NCI-H82 (cell line): ENCODE measurements around the gene USP47.

Experiments used
- DNase-seq: peaks from one replicate; lab custom pipeline; 2025; lab: John Stamatoyannopoulos, UW

USP47 gene

GRCh38 chr11:11942668-11943067 is 100.9 kb downstream of the USP47 start:
- no peak for DNase-seq

DNA sequence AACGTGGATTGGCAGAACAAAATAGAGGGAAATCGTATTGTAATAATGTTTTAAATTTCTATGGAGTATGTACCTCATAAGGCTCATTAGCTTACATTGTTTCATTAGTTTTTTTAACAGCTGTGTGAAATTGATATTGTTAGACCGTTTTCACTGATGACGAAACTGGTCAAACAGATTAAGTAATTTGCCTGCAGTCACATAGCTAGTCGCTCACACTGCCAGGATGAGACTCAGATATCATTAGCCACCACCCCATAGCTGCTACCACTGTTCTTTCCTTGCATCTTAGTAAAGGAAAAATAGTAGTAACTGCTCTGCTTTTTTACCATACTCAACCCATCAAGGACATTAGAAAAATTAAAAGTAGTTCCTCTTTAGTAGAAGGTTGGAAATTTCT is 102.7 kb downstream of the USP47 start:
- no peak for DNase-seq

DNA sequence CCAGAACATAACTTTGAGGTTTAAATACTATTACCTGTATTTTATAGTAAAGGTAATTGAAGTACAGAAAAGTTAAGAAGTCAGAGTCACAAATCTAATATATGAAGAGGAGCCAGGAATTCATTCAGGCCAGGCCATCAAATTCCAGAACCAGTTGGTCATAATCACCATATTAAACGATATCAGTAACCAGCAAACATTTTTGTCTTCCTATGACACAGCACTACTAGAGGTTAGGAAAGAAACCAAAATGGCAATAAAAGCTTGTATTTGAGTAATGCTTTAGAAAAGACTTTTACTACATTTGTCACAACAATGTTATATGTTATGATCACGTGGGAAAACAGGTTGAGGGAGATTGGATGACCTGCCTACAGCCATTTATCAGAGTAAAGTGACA is 104.4 kb downstream of the USP47 start:
- DNase-seq, result no peak

DNA sequence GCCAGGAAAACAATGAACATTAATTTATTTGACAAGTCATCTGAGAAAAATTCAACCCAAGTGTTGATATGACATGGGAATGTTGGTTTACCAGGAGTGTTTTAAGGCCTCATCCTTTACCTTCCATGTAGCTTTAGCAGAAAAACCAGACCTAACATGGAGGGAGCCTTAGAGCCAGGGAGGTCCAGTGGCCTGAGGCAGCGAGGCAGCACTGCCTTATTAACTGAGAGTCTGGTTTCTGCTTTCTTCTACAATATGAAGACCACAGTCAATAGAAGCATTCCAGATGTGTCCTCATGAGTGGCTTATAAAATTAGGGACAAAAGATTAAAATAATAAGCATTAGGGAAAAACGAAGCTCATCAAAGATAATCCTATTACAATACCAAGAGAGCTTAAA is 105.1 kb downstream of the USP47 start:
- peak; percentile 76 for DNase-seq

- no peak for DNase-seq
These were observed 106.1 kb downstream of the USP47 start for GRCh38 chr11:11947825-11948224.

DNA sequence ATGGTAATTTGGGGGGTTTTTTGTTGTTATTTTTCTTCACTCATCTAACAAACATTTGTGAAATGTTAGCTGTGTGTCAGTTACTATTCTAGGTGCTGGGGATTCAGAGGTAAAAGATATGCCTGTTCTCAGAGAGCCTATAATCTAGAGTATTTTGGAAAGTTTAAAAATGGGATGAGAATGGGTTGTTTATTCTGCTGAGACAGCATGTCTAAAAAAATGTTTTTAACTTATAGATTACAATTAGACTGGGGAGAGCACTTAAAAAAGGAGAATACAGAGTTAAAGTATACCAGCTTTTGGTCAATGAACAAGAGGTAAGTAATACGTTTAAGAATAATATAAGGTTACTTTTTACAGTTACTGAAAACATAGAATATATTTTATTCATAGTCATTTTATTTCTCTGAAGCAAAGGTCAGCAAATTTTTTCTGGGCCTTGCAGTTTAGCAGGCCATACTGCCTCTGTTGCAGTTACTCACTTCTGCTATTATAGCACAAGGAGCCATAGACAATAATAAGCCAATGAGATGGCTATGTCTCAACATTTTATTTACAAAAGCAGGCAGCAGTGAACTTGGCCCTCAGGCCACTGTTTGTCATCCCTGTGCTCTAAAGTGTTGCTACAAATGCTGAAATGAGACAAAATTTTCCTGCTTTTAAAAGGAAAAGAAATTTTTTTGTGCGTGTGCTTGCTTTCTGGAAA is 106.6 kb downstream of the USP47 start:
- DNase-seq, result no peak

GRCh38 chr11:11949482-11949881 is 107.7 kb downstream of the USP47 start:
- no peak for DNase-seq

DNA sequence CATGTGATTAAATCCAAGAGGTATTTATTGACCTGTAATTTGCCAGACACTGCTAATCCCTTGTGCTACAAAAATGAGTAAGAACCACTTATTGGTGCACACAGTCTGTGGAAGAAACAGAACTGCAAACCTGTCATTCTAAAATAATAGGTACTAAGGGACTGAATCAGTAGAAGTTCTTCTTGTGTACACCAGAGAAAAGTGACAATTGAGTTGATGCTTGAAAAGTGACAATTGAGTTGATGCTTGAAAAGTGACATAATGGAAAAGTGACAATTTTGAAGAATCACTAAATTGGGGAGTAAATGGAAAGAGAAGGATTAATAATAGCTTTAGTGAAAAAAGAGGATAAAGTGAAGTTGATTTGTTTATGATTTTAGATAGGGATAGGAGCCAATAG is 110.3 kb downstream of the USP47 start:
- DNase-seq, result no peak

DNA sequence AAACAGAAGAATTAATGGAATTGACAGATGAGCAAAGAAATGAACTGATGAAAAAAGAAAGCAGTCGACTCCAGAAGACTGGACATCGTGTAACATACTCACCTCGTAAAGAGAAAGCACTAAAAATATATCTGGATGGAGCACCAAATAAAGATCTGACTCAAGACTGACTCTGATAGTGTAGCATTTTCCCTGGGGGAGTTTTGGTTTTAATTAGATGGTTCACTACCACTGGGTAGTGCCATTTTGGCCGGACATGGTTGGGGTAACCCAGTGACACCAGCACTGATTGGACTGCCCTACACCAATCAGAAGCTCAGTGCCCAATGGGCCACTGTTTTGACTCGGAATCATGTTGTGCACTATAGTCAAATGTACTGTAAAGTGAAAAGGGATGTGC is 114.2 kb downstream of the USP47 start:
- DNase-seq, result no peak

DNA sequence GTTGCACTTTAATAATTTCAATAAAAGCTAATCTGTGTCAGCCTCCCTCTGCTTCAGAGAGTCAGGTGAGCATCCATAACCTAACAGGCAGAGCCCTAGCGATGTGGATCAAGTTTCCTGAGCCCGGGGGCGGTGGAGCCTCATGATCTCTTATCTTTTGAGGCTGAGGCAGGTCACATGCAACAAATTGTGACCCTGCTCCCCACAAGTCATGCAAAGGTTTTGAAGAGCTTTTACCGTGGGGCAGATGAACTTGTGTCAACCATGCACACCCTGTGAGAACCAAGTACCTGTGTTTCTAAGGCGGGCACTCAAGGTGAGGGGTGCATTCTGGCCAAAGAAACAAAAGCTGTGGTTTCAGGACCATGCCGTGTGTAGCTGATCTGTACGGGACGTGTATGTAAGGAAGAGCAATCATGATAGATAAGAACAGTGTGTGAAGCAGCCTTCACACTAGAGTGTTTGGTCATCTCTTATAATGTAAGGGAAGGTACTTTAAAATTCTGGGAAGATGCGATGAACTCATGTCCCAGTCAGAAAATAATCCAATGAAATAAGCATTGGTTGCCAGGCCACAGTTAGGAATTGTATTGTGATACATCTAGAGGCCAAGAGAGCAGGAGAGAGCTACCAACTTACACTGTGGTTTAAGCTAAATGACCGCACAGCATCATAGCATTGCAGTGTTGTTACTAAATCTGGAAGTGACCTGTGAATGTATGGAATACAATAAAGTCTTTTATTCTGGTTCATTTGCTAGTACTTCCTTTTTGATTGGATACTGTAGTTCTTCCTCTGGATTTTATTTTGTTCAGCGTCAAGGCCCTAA is 116.8 kb downstream of the USP47 start:
- no peak for DNase-seq

- DNase-seq, result no peak
These were observed 117.8 kb downstream of the USP47 start for GRCh38 chr11:11959601-11960000.

GRCh38 chr11:11960687-11961086 is 118.9 kb downstream of the USP47 start:
- DNase-seq, result no peak

DNA sequence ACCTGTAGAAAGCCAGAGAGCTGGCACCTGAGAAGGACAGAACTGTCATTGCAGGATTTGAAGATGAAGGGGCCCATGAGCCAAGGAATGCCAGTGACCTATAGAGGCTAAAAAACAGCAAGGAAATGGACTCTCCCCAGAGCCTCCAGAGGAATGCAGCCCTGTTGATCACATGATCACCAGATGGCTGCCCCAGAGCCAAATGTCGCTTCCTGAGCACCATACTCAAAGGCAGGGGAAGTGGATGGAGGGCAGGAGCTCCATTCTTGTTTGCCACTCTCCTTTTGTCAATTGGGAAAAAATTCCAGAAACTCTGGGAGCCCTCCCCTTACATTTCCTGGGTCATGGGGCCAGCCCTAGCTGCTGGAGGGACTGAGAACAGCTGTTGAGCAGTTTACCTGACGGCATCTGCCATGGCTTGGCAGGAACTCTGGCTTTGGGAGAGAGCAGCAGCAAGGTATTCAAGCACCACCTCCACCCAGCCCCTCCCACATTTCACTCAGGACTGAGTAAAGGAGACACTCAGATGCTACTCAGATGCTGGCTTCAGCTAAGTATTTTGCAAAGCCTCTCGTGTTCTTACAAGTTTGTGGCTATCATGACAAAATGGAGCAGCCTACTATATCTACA is 119.7 kb downstream of the USP47 start:
- no peak for DNase-seq

DNA sequence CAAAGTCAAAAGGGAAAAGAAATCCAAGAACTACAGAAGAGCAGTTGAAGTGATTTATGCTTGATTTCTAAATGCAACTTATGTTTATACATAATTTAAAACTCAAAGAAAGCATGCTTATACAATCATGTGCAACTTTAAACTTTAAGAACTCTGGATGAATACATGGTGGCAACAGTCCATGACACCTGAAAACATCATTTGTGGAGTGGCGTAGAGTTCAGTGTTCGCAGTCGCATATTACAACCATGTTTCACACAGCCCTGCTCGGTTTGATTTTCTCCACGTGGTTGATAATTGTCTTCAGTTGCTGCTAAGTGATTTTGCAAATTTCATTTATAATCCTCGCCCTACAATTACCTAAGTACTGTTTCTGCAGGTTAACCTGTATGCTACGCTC is 121.3 kb downstream of the USP47 start:
- no peak for DNase-seq

- DNase-seq, result no peak
These were observed 122.3 kb downstream of the USP47 start for GRCh38 chr11:11963842-11964773.

DNA sequence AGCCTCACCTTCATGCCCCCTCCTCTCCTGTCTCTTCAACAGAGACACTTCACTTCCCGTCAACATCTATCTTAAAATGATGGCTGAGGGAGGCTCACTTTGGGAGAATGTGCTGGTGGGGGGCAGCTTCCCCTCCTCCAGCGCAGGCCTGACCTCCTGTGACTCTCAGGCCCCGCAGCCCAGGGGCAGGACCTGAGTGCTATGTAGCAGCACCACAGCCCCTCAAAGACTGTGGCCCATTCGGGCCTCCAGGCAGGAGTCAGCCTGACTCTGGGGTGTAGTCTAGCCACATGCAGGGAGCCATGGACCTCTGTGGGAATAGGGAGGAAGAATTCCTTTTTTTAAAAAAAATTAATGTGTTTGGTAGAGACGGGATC is 123.0 kb downstream of the USP47 start:
- DNase-seq, result no peak

GRCh38 chr11:11965192-11965591 is 123.4 kb downstream of the USP47 start:
- no peak for DNase-seq

DNA sequence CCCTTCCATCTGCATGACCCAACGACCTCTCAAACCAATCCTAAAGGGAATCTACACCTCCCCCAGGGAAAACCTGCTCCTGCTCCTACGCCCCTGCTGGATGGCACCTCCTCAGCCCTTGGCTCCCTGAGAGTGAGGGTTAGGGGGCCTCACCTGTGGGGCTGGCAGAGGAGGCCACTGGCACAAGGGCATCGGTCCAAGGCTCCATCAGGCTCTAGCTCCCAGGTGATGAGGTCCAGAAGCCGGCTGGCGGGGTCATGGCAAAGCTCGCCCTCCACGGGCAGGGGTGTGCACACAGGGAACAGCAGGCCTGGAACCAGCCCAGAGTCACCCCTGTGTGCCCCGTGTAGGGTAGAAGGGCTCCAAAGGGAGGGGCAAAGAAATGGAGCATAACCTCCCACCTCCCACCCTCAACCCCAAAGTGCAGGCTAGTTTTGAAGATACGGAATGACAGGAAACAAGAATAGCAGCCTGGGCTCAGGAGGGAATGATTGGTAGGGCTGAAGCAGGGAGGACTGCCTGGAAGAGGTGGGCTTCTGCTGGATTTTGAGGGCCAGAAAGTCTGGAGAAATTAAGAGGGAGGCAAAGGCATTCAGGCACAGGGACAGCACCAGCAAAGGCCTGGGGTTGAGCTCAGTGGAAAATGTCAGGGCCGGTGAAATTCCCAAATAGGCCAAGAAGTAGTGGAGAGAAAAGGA is 124.0 kb downstream of the USP47 start:
- no peak for DNase-seq

DNA sequence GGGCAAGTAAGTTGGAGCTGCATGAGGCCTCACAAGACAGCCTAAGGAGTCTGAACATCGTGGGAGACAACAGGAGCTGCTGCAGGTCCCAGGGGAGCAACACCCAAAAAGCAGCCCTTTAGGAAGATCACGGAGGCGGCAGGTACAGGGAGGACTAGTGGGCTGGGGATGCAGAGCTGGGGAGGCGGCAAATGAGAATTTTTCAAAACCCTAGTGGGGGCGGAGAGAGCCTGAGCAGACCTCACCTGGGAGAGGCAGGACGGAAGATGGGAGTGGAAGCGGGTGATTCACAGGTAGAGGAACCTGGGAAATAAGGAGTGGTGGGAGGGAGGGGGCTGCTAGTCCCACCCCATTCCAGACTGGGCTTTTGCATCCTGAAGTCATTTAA is 124.6 kb downstream of the USP47 start:
- no peak for DNase-seq

- DNase-seq, result peak; percentile 83
These were observed 125.3 kb downstream of the USP47 start for GRCh38 chr11:11966826-11967668.
